Keratinocyte (primary cell): ENCODE data around the gene HOXA11. TPM values are rescaled to one million over a fixed set of nuclear protein-coding genes. Genes with fewer than 3 reads are reported as not detected.

Experiments
- DNase-seq: peaks from one replicate; pipeline ENCODE4 v3.0.0-alpha.2; 2011; ENCODE audit warnings: low read depth, missing footprints, low spot score
- FAIRE-seq: peaks from 2 replicates; lab custom pipeline; 2011; peaks lifted over from hg19 to GRCh38; lab: Jason Lieb, UNC
- H2AFZ ChIP-seq: 2 replicates; pipeline ENCODE4 v1.6.0; 2012; ENCODE audit warnings: low read length, control low read depth, inconsistent platforms; ENCODE audit not compliant: control insufficient read depth
- H3K27ac ChIP-seq: 2 replicates; pipeline ENCODE4 v1.5.1; 2011; ENCODE audit warnings: low read length; ENCODE audit not compliant: control insufficient read depth, insufficient read depth
- H3K27me3 ChIP-seq: 3 replicates; pipeline ENCODE4 v1.6.0; 2011; ENCODE audit warnings: low read length; ENCODE audit not compliant: control insufficient read depth, insufficient read depth; ENCODE audit errors: extremely low read depth
- H3K36me3 ChIP-seq, 2 experiments: 2 replicates in 1 of 2; 3 replicates in 1 of 2; pipeline ENCODE4 v1.5.1; 2011; ENCODE audit warnings: low read length in 2 of 2, mild to moderate bottlenecking in 1 of 2; ENCODE audit not compliant: control insufficient read depth in 2 of 2, insufficient read depth in 2 of 2; ENCODE audit errors: extremely low read depth in 1 of 2
- H3K4me1 ChIP-seq: 3 replicates; pipeline ENCODE4 v1.5.1; 2011; ENCODE audit warnings: low read length; ENCODE audit not compliant: control insufficient read depth, insufficient read depth; ENCODE audit errors: extremely low read depth
- H3K4me2 ChIP-seq: 3 replicates; pipeline ENCODE4 v1.6.0; 2011; ENCODE audit warnings: low read depth, low read length; ENCODE audit not compliant: control insufficient read depth, insufficient read depth; ENCODE audit errors: extremely low read depth
- H3K4me3 ChIP-seq, 3 experiments: fragments of 200-600 bp in 1 of 3; sonication (generic) in 1 of 3; 2 replicates in 2 of 3; 3 replicates in 1 of 3; pipeline ENCODE4 v1.5.1; 2011 to 2016; ENCODE audit warnings: low read length in 3 of 3, mild to moderate bottlenecking in 3 of 3, control low read depth in 2 of 3, inconsistent platforms in 1 of 3, low read depth in 1 of 3, mixed read lengths in 1 of 3, mixed run types in 1 of 3, moderate library complexity in 1 of 3; ENCODE audit not compliant: control insufficient read depth in 2 of 3, insufficient read depth in 2 of 3; ENCODE audit errors: extremely low read depth in 1 of 3
- H3K79me2 ChIP-seq: 2 replicates; pipeline ENCODE4 v1.6.0; 2012; ENCODE audit warnings: low read length; ENCODE audit not compliant: control insufficient read depth, insufficient read depth
- H3K9ac ChIP-seq: 3 replicates; pipeline ENCODE4 v1.6.0; 2011; ENCODE audit warnings: low read length; ENCODE audit not compliant: control insufficient read depth, insufficient read depth; ENCODE audit errors: extremely low read depth
- H3K9me1 ChIP-seq: 3 replicates; pipeline ENCODE4 v1.6.0; 2011; ENCODE audit warnings: low read length; ENCODE audit not compliant: control insufficient read depth, insufficient read depth; ENCODE audit errors: extremely low read depth
- H3K9me3 ChIP-seq: 2 replicates; pipeline ENCODE4 v1.5.1; 2012; ENCODE audit warnings: low read depth, low read length; ENCODE audit not compliant: control insufficient read depth
- H4K20me1 ChIP-seq: 3 replicates; pipeline ENCODE4 v1.6.0; 2011; ENCODE audit warnings: low read length; ENCODE audit not compliant: control insufficient read depth, insufficient read depth; ENCODE audit errors: extremely low read depth
- CTCF ChIP-seq, 3 experiments: IDR thresholded peaks in 1 of 3; conservative IDR thresholded peaks in 1 of 3; optimal IDR thresholded peaks in 1 of 3; 2 replicates in 2 of 3; 3 replicates in 1 of 3; pipeline versions ENCODE3 to v1.5.1; 2011; ENCODE audit warnings: low read length in 3 of 3, mild to moderate bottlenecking in 3 of 3, moderate library complexity in 2 of 3, control low read depth in 1 of 3, inconsistent platforms in 1 of 3; ENCODE audit not compliant: insufficient read depth in 2 of 3; ENCODE audit errors: extremely low read depth in 1 of 3
- EZH2 ChIP-seq: IDR thresholded peaks from one replicate; pipeline ENCODE4 v1.6.1; 2012; ENCODE audit warnings: inconsistent platforms, mild to moderate bottlenecking, low read length, moderate library complexity
- dilution Hi-C: fragments of 300-500 bp; cut with MboI; formaldehyde crosslinking; loops from one replicate; pipeline ENCODE4 v1.7.0; 2020; ENCODE audit warnings: low sequenced_read_pairs; ENCODE audit not compliant: extremely low pct_ligation_motif_present
- polyA plus RNA-seq, 5 experiments: library from polyadenylated mRNA; depleted of rRNA in 3 of 5; stranded (reverse) in 3 of 5; stranded (forward) in 1 of 5; unstranded in 1 of 5; fragments of >200 nt; gene quantifications; 1 replicate in 1 of 5; 2 replicates in 3 of 5; 3 replicates in 1 of 5; pipeline versions ENCODE4 v1.2.1 to v1.2.3, GENCODE V29; 2011 to 2012; ENCODE audit warnings: missing spikeins in 2 of 5, low read depth in 1 of 5, low replicate concordance in 1 of 5

The HOXA11 gene
- polyA plus RNA-seq, 1 donor (not counting 4 experiments of a cell fraction or from before 2014, with no cell fraction given), result 0.07 TPM

- Histone ChIP-seq H4K20me1 (no peaks in the 10 kb centered on the region), H2AFZ (no peak overlapping the region), H3K9me1 (no peaks in the 10 kb centered on the region), H3K9ac (no peak overlapping the region), H3K36me3 (no peaks in the 10 kb centered on the region), H3K27ac (no peak overlapping the region), H3K9me3 (no peaks in the 10 kb centered on the region), H3K4me1 (peaks cover 13% of the 10 kb centered on the region), H3K4me3 (no peak overlapping the region), H3K4me2 (no peak overlapping the region), H3K79me2 (no peaks in the 10 kb centered on the region), H3K27me3 (peaks cover 50% of the 10 kb centered on the region)
- DNase-seq, result no peak
- dilution Hi-C loops, result no loop called here
- TF ChIP-seq EZH2 (no peak), CTCF (optimal IDR thresholded peaks at IDR 0.05 in 1 of 3, IDR thresholded peaks at IDR 0.05 in 1 of 3, conservative IDR thresholded peaks at IDR 0.05 in 1 of 3; ENCODE audit: extremely low read depth in 1 of 3, insufficient read depth in 2 of 3, low read length in 3 of 3) (no peak)
- no peak for FAIRE-seq
Measured at GRCh38 chr7:27182285-27182841, 2.7 kb downstream of the HOXA11 start.

GRCh38 chr7:27181795-27182275 lies 3.2 kb downstream of the HOXA11 start:
- Histone ChIP-seq H3K9me3 (no peaks in the 10 kb centered on the region), H3K79me2 (no peaks in the 10 kb centered on the region), H3K27me3 (peaks cover 46% of the 10 kb centered on the region), H3K36me3 (no peaks in the 10 kb centered on the region), H3K4me3 (no peak overlapping the region), H3K27ac (no peak overlapping the region), H3K9me1 (no peaks in the 10 kb centered on the region), H3K9ac (no peak overlapping the region), H3K4me1 (peaks cover 13% of the 10 kb centered on the region), H2AFZ (no peak overlapping the region), H3K4me2 (no peak overlapping the region), H4K20me1 (no peaks in the 10 kb centered on the region)
- DNase-seq (no peak), FAIRE-seq (no peak)
- dilution Hi-C loops, result no loop called here
- no peak for TF ChIP-seq EZH2
